PC-9 (cell line): ENCODE results near the gene SOX13. TPM values are rescaled to one million over a fixed set of nuclear protein-coding genes. Genes with fewer than 3 reads are reported as not detected.

Experiments
- BruUV-seq: library from RNA; stranded (reverse); fragments of 400-500 nt; replicated peaks from 2 replicates; lab custom pipeline; 2021; lab: Mats Ljungman, UMichigan
- CTCF ChIA-PET: fragments of 300-600 bp; sonication (Branson Sonifier 250); formaldehyde crosslinking; loops from one replicate; lab custom pipeline; 2022; ENCODE audit warnings: antibody characterized with exemption; lab: Charles Lee
- POLR2A ChIA-PET: fragments of 300-600 bp; sonication (Branson Sonifier 250); formaldehyde crosslinking; loops from one replicate; lab custom pipeline; 2022; ENCODE audit warnings: antibody characterized with exemption; ENCODE audit not compliant: unreplicated experiment; lab: Charles Lee
- DNase-seq, 2 experiments: peaks; one replicate each; pipeline versions ENCODE4 v3.0.0 to v3.0.0-alpha.2; 2015 to 2022; ENCODE audit warnings: mixed read lengths in 1 of 2
- H2AFZ ChIP-seq: fragments of 200-600 bp; sonication (generic); 2 replicates; pipeline ENCODE4 v1.8.1; 2017; ENCODE audit warnings: antibody characterized with exemption
- H3F3A ChIP-seq: fragments of 200-600 bp; sonication (generic); 2 replicates; pipeline ENCODE4 v1.8.1; 2017; ENCODE audit warnings: antibody characterized with exemption, mild to moderate bottlenecking, low read depth; ENCODE audit not compliant: insufficient read depth
- H3K27ac ChIP-seq: fragments of 200-600 bp; sonication (generic); 2 replicates; pipeline ENCODE4 v1.6.1; 2016; ENCODE audit warnings: mixed run types
- H3K27me3 ChIP-seq: fragments of 200-600 bp; sonication (generic); 2 replicates; pipeline ENCODE4 v1.6.1; 2016; ENCODE audit warnings: low read depth, mixed run types; ENCODE audit not compliant: insufficient read depth
- H3K36me3 ChIP-seq: fragments of 200-600 bp; sonication (generic); 2 replicates; pipeline ENCODE4 v1.6.1; 2016; ENCODE audit warnings: low read depth, mixed run types
- H3K4me1 ChIP-seq: fragments of 200-600 bp; sonication (generic); replicated peaks from 2 replicates; pipeline ENCODE4 v1.6.1; 2016; ENCODE audit warnings: mixed run types; ENCODE audit not compliant: insufficient read depth
- H3K4me2 ChIP-seq: fragments of 200-600 bp; sonication (generic); 2 replicates; pipeline ENCODE4 v1.6.1; 2017; ENCODE audit warnings: mixed run types
- H3K4me3 ChIP-seq: fragments of 200-600 bp; sonication (generic); 2 replicates; pipeline ENCODE4 v1.6.1; 2016; ENCODE audit warnings: mixed run types
- H3K79me2 ChIP-seq: fragments of 200-600 bp; sonication (generic); 2 replicates; pipeline ENCODE4 v1.6.1; 2017; ENCODE audit warnings: low read depth, mixed run types
- H3K9me2 ChIP-seq: fragments of 200-600 bp; sonication (generic); 2 replicates; pipeline ENCODE4 v1.8.1; 2017; ENCODE audit warnings: mild to moderate bottlenecking; ENCODE audit not compliant: insufficient read depth
- H3K9me3 ChIP-seq: fragments of 200-600 bp; sonication (generic); 2 replicates; pipeline ENCODE4 v1.8.1; 2016; ENCODE audit warnings: low read depth; ENCODE audit not compliant: insufficient read depth
- H4K20me1 ChIP-seq: fragments of 200-600 bp; sonication (generic); 2 replicates; pipeline ENCODE4 v1.8.1; 2017; ENCODE audit not compliant: insufficient read depth
- CTCF ChIP-seq: fragments of 200-600 bp; sonication (generic); conservative IDR thresholded peaks from 2 replicates; pipeline ENCODE4 v1.6.1; 2017; ENCODE audit warnings: mixed run types, antibody characterized with exemption, mild to moderate bottlenecking, moderate library complexity
- EZH2 ChIP-seq: fragments of 200-600 bp; sonication (generic); IDR thresholded peaks from 2 replicates; pipeline ENCODE4 v1.8.0; 2017; ENCODE audit warnings: antibody characterized with exemption, low read depth
- intact Hi-C: fragments of 100-400 bp; cut with micrococcal nuclease; formaldehyde crosslinking; loops from one replicate; pipeline ENCODE4 v1.10.0; 2022; ENCODE audit not compliant: unreplicated experiment
- total RNA-seq: library from RNA; stranded (reverse); gene quantifications from 2 replicates; pipeline ENCODE4 v1.2.3, GENCODE V29; 2021

SOX13 gene
- total RNA-seq, 1 experiment from 2014 or later = 89.9 TPM

DNA sequence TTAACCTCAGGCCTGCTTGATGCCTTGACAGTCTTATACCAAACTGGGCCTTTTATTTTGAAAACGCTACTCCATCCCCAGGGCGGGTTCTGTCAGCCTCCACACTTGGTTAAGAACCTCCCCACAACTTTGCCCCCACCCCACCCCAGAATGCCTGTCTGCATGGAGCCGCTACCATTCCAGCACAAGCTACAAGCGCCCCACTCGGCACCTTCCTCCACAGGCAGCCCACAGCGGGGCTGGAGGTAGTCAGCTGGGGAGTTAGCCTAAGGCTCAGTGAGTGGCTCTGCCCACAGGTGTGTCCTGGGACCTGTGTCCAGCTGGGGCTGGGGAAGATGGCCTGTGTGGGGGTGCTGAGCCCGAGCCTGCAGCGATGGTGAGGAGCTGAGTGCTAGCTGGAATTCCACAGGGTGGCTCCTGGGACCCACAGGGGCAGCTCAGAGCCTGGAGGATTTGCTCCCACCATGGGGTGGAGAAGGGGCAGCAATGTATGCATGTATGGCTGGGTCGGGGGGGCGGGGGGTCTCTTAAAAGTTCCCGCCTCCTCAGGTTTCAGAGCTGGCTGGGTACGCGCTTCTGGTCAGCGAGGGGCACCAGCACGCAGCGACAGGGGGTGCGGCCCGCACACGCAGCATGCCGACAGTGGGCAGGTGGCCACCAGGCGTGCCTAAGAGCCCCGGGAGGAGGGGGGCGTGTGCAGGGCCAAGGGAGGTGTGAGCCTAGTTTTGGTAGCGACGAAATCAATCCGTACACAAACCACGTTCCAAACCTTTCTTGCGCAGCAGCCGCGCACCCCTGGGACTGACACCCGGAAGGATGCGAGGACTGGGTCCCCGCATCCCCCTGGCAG, 78.0 kb downstream of the SOX13 start:
- CTCF ChIA-PET = interaction anchor here (1.0 kb wide), 1 partner anchor 12 kb away, joined by 3 read pairs; no protein-coding TSS in a partner anchor
- H3K27ac ChIP-seq = no peak overlapping the region

GRCh38 chr1:204151552-204152309, 78.8 kb downstream of the SOX13 start, which contains the start of gene ETNK2:
ETNK2 (minus strand) TSS chr1:204152044; CDS start chr1:204151852, 192 bp downstream.
- peak within 1 kb of the TSS; percentile 99 for H3K4me2 ChIP-seq
- no peaks in the 10 kb centered on the region for H3K9me3 ChIP-seq
- no TSS peak for BruUV-seq
- no peak within 1 kb of the TSS for H3K27ac ChIP-seq
- H3K4me1 ChIP-seq = peaks cover 11% of the 10 kb centered on the region
- H3F3A ChIP-seq = peaks cover 10% of the 10 kb centered on the region; the same call in 1 of the 2 replicates
- H3K9me2 ChIP-seq = no peaks in the 10 kb centered on the region
- peak in 1 of 2 experiments; percentile 77 for DNase-seq
- intact Hi-C loops = no loop called here
- CTCF ChIA-PET = interaction anchor here (0.5 to 1.0 kb wide), 5 partner anchors 11 to 306 kb away, joined by 3 to 5 read pairs (median 3); no protein-coding TSS in a partner anchor
- H4K20me1 ChIP-seq = no peaks in the 10 kb centered on the region
- H3K79me2 ChIP-seq = no peaks in the 10 kb centered on the region
- TF ChIP-seq EZH2 = no peak
- no peak for TF ChIP-seq CTCF
- H3K4me3 ChIP-seq = peak within 1 kb of the TSS; percentile 83
- POLR2A ChIA-PET = interaction anchor here (0.6 to 0.7 kb wide), 2 partner anchors 13 to 20 kb away, joined by 3 read pairs; no protein-coding TSS in a partner anchor
- no peaks in the 10 kb centered on the region for H3K36me3 ChIP-seq
- no peaks in the 10 kb centered on the region for H3K27me3 ChIP-seq
- peak within 1 kb of the TSS; percentile 94 for H2AFZ ChIP-seq

More for the DNA sequence above, 78.0 kb downstream of the SOX13 start:
- peak overlapping the region; percentile 78 for H3K4me2 ChIP-seq
- H3K4me3 ChIP-seq = peak overlapping the region; percentile 83
- peaks cover 11% of the 10 kb centered on the region for H3K4me1 ChIP-seq
- H3K9me3 ChIP-seq = no peaks in the 10 kb centered on the region
- no TSS peak for BruUV-seq
- no peaks in the 10 kb centered on the region for H3K36me3 ChIP-seq
- H3F3A ChIP-seq = peaks cover 10% of the 10 kb centered on the region; the same call in 1 of the 2 replicates
- POLR2A ChIA-PET = interaction anchor here (0.6 kb wide), 2 partner anchors 86 to 136 kb away, joined by 3 to 4 read pairs; no protein-coding TSS in a partner anchor
- no peak overlapping the region for H2AFZ ChIP-seq
- H3K9me2 ChIP-seq = no peaks in the 10 kb centered on the region
- TF ChIP-seq CTCF = no peak
- no peak for TF ChIP-seq EZH2
- H4K20me1 ChIP-seq = no peaks in the 10 kb centered on the region
- intact Hi-C loops = no loop called here
- H3K27me3 ChIP-seq = no peaks in the 10 kb centered on the region
- no peak for DNase-seq
- H3K79me2 ChIP-seq = no peaks in the 10 kb centered on the region
